HEK293T (cell line): ENCODE data around the gene ADGRD1.

ENCODE experiments used
- CTCF ChIA-PET: fragments of 350-600 bp; formaldehyde crosslinking; extraction: SDS; loops from one replicate; lab custom pipeline; 2021; ENCODE audit warnings: antibody characterized with exemption, inconsistent platforms; lab: Yijun Ruan, JAX
- POLR2A ChIA-PET: fragments of 350-600 bp; formaldehyde crosslinking; extraction: SDS; loops from one replicate; lab custom pipeline; 2020; ENCODE audit warnings: antibody characterized with exemption, inconsistent platforms; lab: Yijun Ruan, JAX
- DNase-seq: peaks from one replicate; pipeline ENCODE4 v3.0.0; 2012; ENCODE audit warnings: mixed read lengths; ENCODE audit errors: extremely low spot score
- ARNT ChIP-seq: fragments of 450-650 bp; IDR thresholded peaks from 2 replicates; pipeline ENCODE4 v1.6.1; 2017; ENCODE audit warnings: mild to moderate bottlenecking
- BHLHE40 ChIP-seq: fragments of 450-650 bp; IDR thresholded peaks from 2 replicates; pipeline ENCODE4 v1.6.1; 2016; ENCODE audit warnings: mild to moderate bottlenecking, moderate library complexity, borderline replicate concordance
- CTBP1 ChIP-seq: fragments of 450-650 bp; IDR thresholded peaks from 2 replicates; pipeline ENCODE4 v1.6.1; 2016; ENCODE audit warnings: borderline replicate concordance
- HDGF ChIP-seq: fragments of 450-650 bp; IDR thresholded peaks from 2 replicates; pipeline ENCODE4 v1.6.1; 2017; ENCODE audit warnings: antibody characterized with exemption, borderline replicate concordance
- L3MBTL2 ChIP-seq: fragments of 450-650 bp; conservative IDR thresholded peaks from 2 replicates; pipeline ENCODE4 v1.6.1; 2016; ENCODE audit warnings: mild to moderate bottlenecking
- NFRKB ChIP-seq: fragments of 450-650 bp; IDR thresholded peaks from 2 replicates; pipeline ENCODE4 v1.6.1; 2016; ENCODE audit warnings: mild to moderate bottlenecking, moderate library complexity
- SP1 ChIP-seq: fragments of 450-650 bp; IDR thresholded peaks from 2 replicates; pipeline ENCODE4 v1.6.1; 2017
- ZNF384 ChIP-seq: fragments of 450-650 bp; IDR thresholded peaks from 2 replicates; pipeline ENCODE4 v1.6.1; 2016
- TF ChIP-seq, protein P1 (sequence below): fragments of 450-650 bp; IDR thresholded peaks from 2 replicates; pipeline ENCODE4 v1.6.1; 2016

ADGRD1 gene

DNA sequence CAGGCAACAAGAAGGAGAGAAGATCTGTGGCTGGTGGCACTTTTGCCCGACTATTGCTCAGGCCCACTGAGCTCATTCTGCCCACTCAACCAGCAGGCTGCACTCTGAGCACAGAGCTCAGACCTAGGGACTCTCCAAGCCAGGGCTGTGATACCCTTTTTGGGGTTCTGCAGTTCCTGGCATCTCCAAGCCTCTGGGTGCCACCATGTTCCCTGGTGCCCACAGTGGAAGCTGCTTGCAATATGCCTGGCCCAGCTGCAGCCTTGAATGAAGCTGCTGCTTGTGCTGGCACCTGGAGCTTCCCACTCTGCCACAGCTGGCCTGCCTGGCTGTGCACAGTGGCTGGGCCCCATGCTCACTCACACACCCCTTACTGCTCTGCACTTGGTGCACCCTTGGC is 236.1 kb downstream of the ADGRD1 start:
- CTCF ChIA-PET = no interaction called here
- TF ChIP-seq BHLHE40 = no peak
- TF ChIP-seq, protein P1, sequence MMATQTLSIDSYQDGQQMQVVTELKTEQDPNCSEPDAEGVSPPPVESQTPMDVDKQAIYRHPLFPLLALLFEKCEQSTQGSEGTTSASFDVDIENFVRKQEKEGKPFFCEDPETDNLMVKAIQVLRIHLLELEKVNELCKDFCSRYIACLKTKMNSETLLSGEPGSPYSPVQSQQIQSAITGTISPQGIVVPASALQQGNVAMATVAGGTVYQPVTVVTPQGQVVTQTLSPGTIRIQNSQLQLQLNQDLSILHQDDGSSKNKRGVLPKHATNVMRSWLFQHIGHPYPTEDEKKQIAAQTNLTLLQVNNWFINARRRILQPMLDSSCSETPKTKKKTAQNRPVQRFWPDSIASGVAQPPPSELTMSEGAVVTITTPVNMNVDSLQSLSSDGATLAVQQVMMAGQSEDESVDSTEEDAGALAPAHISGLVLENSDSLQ = no peak
- TF ChIP-seq L3MBTL2 = no peak
- TF ChIP-seq ZNF384 = no peak
- DNase-seq = no peak
- POLR2A ChIA-PET = no interaction called here

DNA sequence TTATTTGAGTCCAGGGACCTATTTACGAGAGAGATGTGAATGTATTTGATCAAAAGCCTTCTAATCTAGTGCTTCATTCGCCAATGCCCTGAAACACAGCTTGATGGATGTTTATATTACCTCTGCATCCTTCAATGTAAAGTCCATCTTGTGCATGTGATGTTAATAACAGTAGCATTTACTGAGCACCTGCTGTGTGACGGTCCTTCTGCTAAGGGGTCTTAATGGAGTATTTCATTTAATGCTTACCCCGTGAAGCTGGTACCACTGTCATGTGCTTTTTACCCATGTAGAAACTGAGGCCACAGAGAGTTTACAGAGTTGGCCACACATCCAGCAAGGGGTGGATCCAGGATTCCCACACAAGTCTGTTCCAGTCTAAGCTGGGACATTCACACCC is 237.3 kb downstream of the ADGRD1 start:
- POLR2A ChIA-PET = no interaction called here
- CTCF ChIA-PET = no interaction called here
- TF ChIP-seq ZNF384 (no peak), NFRKB (no peak), CTBP1 (no peak), HDGF (no peak), ARNT (no peak), SP1 (no peak)
- no peak for DNase-seq
